Mononuclear cell (primary cell): Measurements from ENCODE around the gene SMIM28. TPM values are rescaled to one million over a fixed set of nuclear protein-coding genes. Genes with fewer than 3 reads are reported as not detected.
"Not testable (repeated sequence)": the region's sequence is repeated elsewhere in the genome, so short reads cannot be mapped to it uniquely, and the experiment has no call there.

Experiments
- H3K27me3 ChIP-seq: 2 replicates; pipeline ENCODE4 v1.6.0; 2011; ENCODE audit warnings: low read length, control low read depth; ENCODE audit not compliant: insufficient read depth
- H3K4me1 ChIP-seq: 2 replicates; pipeline ENCODE4 v1.5.1; 2011; ENCODE audit warnings: mild to moderate bottlenecking, low read length, control low read depth; ENCODE audit not compliant: insufficient read depth
- H3K4me3 ChIP-seq: 2 replicates; pipeline ENCODE4 v1.5.1; 2011; ENCODE audit warnings: mild to moderate bottlenecking, low read length, moderate library complexity
- H3K9me3 ChIP-seq: 2 replicates; pipeline ENCODE4 v1.5.1; 2011; ENCODE audit warnings: low read depth, mild to moderate bottlenecking, control low read depth, low read length
- total RNA-seq: library from RNA; depleted of rRNA; stranded (reverse); fragments of >200 nt; gene quantifications from one replicate; pipeline ENCODE4 v1.2.3, GENCODE V29; 2012

SMIM28 gene
- total RNA-seq, 1 donor: not detected

DNA sequence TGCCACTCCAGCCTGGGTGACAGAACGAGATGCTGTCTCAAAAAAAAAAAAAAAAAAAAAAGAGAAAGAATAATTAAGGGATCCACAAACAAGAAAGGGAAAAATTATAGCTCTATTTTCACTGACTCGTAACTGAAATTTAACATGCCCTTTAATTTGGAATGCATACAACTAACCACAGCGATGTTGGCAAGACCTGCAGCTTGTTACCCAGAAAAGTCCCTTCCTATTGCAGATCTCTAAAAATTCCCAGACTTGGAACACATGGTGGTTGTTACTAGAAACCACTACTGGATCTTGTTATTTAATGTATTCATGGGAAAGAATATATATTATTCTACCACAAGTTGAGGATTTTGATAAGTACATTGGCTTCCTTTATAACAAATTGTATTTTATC lies 27.8 kb upstream of the SMIM28 start:
- H3K4me1 ChIP-seq: no peaks in the 10 kb centered on the region
- H3K4me3 ChIP-seq: no peak overlapping the region
- peaks cover 5% of the 10 kb centered on the region for H3K27me3 ChIP-seq
- H3K9me3 ChIP-seq: no peaks in the 10 kb centered on the region

DNA sequence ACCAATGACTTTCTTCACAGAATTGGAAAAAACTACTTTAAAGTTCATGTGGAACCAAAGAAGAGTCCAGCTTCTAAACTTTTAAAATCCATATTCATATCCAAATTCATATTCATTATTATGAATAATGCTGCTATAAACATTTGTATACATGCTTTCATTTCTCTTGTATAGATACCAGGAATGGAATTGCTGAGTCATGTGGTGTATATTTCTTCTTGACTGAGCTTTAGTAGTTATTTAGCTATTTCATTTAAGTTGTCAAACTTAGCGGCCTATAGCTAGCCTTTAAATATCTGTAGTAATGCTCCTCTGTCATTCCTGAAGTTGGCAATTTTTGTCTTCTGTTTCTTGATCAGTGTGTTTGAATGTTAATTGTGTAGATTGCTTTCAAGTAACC lies 19.8 kb upstream of the SMIM28 start:
- Histone ChIP-seq H3K4me1 (no peaks in the 10 kb centered on the region), H3K9me3 (no peaks in the 10 kb centered on the region), H3K27me3 (no peaks in the 10 kb centered on the region), H3K4me3 (no peak overlapping the region)

GRCh38 chr6:138368684-138369083 lies 9.0 kb upstream of the SMIM28 start:
- not testable (repeated sequence) for H3K4me1 ChIP-seq, H3K9me3 ChIP-seq, H3K4me3 ChIP-seq, H3K27me3 ChIP-seq

- no peak overlapping the region for H3K4me3 ChIP-seq
- no peaks in the 10 kb centered on the region for H3K27me3 ChIP-seq
- H3K4me1 ChIP-seq: no peaks in the 10 kb centered on the region
- H3K9me3 ChIP-seq: no peaks in the 10 kb centered on the region
These were observed 6.9 kb upstream of the SMIM28 start for GRCh38 chr6:138370631-138371451.

- no peaks in the 10 kb centered on the region for H3K4me1 ChIP-seq
- H3K27me3 ChIP-seq: no peaks in the 10 kb centered on the region
- H3K9me3 ChIP-seq: no peaks in the 10 kb centered on the region
- H3K4me3 ChIP-seq: no peak overlapping the region
These were observed 6.3 kb upstream of the SMIM28 start for GRCh38 chr6:138371452-138371711.

DNA sequence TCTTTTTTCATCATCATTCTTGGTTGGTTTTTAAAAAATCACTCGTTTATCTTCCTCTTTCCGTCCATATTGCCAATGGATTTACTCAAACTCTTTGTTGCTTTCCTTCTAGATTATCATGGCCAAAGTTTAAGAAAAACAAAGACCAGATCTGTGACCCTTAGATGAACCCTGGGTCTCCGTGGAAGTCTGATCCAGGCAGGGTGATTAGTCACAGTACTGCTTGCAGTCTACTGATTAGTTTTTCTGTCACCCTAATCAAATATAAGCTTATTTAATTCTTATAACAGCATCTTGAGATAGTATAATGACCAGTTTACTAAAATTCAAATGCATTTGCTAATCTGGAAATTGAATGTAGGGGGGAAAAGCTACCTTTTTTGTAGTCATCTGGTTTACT lies 6.0 kb upstream of the SMIM28 start:
- Histone ChIP-seq H3K4me3 (no peak overlapping the region), H3K4me1 (no peaks in the 10 kb centered on the region), H3K9me3 (no peaks in the 10 kb centered on the region), H3K27me3 (no peaks in the 10 kb centered on the region)

DNA sequence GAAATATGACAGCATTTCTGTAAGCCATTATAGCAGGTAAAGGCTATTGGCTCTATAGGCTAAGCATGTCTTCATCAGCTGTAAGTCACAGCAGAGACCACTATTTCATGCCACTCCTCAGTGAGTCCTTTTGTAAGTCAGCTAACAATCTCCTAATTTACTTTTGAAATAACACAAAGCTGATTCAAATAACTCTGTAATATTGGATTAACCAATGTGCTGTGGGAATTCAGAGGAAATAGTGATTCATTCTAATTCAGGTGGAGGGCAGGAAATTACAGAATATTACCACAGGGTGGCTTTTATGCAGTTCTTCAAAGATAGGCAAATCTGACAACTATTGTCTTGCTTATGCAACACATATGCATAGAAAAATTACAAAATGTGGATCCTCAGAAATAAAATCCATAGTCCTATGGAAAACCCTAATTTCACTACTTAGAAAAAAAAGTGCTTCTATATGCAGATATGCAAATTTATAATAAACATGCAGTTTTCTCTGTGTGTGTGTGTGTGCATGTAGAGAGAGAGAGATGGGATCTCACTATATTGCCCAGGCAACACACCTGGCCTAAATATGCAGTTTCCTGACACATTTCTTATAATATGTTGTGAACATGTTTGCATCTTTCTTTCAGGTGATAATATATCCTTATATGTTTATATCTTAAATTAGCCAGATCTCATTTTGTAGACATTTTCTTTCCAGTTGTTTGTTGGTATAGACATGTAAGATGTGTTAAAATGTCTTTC lies 4.8 kb upstream of the SMIM28 start:
- Histone ChIP-seq H3K9me3 (no peaks in the 10 kb centered on the region), H3K27me3 (no peaks in the 10 kb centered on the region), H3K4me3 (no peak overlapping the region), H3K4me1 (no peaks in the 10 kb centered on the region)

- Histone ChIP-seq H3K9me3 (no peaks in the 10 kb centered on the region), H3K4me1 (no peaks in the 10 kb centered on the region), H3K27me3 (no peaks in the 10 kb centered on the region), H3K4me3 (no peak overlapping the region)
These were observed 3.5 kb upstream of the SMIM28 start for GRCh38 chr6:138374230-138374629.

DNA sequence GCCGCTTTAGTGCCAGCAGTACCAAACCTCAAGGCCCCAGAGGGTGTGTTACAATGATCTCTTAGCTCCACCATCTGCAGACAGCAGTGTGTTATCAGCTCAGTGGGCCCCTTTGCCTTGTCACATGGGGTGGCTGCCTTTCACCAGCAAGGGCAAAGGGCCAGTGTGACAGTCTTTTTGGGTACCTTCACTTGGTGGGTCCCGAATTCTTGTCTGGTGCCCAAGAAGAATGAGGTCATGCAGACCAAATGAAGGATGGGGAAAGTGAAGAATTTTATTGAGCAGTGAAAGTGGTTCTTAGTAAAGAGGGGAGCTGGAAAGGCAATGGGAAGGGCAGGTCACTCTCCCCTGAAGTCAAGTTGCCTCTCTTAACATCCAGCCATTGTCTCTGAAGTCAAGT lies 2.9 kb upstream of the SMIM28 start:
- H3K9me3 ChIP-seq: no peaks in the 10 kb centered on the region
- H3K4me3 ChIP-seq: no peak overlapping the region
- H3K27me3 ChIP-seq: no peaks in the 10 kb centered on the region
- H3K4me1 ChIP-seq: no peaks in the 10 kb centered on the region

DNA sequence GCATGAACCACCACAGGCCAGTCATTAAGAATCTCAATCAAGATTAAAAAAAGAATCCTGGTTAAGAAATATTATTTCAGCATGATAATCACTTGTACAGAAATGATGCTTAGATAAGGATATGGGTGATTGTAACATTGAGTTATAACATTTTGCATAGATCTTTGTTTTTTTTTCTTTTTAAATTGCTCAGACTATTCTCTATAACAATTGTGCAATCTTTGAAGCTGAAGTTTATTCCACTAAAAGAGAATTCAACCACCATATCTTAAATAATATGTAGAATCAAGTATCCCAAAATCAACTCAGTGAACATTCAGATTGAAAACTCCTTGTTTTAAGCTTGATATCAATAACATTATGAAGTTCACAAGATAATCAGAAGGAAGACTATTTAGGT lies 663 bp upstream of the SMIM28 start:
- Histone ChIP-seq H3K27me3 (no peaks in the 10 kb centered on the region), H3K4me1 (no peaks in the 10 kb centered on the region), H3K9me3 (no peaks in the 10 kb centered on the region), H3K4me3 (no peak overlapping the region)

- Histone ChIP-seq H3K4me1 (no peaks in the 10 kb centered on the region), H3K27me3 (no peaks in the 10 kb centered on the region), H3K4me3 (no peak overlapping the region), H3K9me3 (no peaks in the 10 kb centered on the region)
These were observed 758 bp downstream of the SMIM28 start for GRCh38 chr6:138378463-138378862.

DNA sequence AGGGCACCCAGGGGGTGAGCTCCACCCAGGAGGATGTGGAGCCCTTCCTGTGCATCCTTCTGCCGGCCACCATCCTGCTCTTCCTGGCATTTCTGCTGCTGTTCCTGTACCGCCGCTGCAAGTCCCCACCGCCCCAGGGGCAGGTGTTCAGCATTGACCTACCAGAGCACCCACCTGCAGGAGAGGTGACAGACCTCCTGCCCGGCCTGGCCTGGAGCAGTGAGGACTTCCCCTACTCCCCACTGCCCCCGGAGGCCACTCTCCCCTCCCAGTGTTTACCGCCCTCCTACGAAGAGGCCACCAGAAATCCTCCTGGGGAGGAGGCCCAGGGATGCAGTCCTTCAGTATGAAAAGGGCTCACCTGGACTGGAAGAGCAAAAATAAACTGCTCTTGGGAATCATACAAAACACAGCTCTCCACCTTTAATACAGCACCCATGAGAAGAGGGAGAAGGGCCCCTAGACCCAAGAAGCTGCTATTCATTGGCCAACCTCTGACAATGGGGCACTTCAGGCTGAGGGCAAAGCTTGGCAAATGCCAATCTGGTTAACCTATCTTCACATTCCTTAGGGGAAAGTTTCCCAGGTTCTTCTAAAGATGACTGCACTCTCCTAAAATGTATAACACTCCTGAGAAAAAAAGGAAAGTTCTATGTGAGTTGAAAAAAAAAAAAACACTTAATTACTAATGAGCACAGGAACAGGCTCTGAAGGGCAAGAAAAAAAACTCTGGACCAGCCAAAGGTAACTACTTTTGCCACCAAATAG lies 5.0 kb downstream of the SMIM28 start:
- H3K9me3 ChIP-seq: no peaks in the 10 kb centered on the region
- no peak overlapping the region for H3K4me3 ChIP-seq
- no peaks in the 10 kb centered on the region for H3K27me3 ChIP-seq
- H3K4me1 ChIP-seq: no peaks in the 10 kb centered on the region

GRCh38 chr6:138383776-138384175 lies 6.1 kb downstream of the SMIM28 start:
- H3K27me3 ChIP-seq: no peaks in the 10 kb centered on the region
- no peak overlapping the region for H3K4me3 ChIP-seq
- H3K4me1 ChIP-seq: no peaks in the 10 kb centered on the region
- H3K9me3 ChIP-seq: no peaks in the 10 kb centered on the region

DNA sequence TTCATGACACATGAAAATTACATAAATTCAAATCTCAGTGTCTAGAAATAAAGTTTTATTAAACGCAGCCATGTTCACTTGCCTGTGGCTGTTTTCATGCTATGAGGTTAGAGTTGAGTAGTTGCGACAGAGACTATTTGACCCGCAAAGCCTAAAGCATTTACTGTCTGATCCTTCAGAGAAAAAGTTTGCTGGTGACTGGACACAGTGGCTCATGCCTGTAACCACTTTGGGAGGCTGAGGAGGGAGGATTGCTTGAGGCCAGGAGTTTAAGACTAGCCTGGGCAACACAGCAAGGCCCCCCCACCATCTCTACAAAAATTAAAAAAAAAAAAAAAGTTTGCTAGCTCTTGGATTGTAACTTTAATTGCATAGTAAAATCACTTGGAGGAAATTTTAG lies 9.2 kb downstream of the SMIM28 start:
- H3K4me1 ChIP-seq: no peaks in the 10 kb centered on the region

DNA sequence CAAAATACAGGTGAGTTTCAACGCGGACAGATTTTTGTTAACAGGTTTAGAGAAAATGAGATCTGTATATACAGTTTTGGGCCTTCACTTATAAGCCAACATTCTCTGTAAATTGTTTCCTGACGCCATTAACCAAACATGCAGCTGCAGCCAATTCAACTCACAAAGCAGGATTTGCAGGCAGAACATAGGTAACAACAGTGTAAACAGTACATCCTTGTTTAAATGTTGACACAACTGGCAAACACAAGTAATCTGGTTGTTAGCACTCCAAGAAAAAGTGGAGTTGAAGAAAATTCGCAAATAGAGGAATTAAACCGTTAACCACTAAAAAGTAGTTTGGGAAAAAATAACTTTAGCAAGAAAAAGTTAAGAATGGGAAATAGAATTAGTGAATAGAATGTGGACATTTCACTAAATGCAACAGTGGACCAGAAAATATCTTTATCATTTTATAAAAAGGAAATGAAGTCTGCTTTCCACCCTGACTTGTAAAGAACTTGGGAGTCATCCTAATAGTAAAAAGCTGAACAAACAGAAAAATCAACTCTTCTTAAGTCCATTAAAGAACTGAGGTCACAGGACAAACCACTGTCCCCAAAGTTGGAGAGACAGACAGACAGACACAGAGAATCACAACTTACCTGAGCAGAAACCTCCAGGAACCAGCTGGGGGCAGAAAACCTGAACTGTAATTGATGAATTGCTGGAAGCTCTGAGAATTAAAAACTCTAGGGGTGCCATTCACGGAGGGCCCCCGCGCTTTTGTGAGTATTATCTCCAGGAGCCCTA lies 10.1 kb downstream of the SMIM28 start:
- no peaks in the 10 kb centered on the region for H3K27me3 ChIP-seq
- H3K4me3 ChIP-seq: no peak overlapping the region
- no peaks in the 10 kb centered on the region for H3K4me1 ChIP-seq
- H3K9me3 ChIP-seq: no peaks in the 10 kb centered on the region

More for the DNA sequence above, 9.2 kb downstream of the SMIM28 start:
- Histone ChIP-seq H3K9me3 (no peaks in the 10 kb centered on the region), H3K27me3 (no peaks in the 10 kb centered on the region), H3K4me3 (no peak overlapping the region)
